ENCODE measurements around the gene LHPP.

Gene LHPP

GRCh38 chr10:124592736-124593430, 131.3 kb downstream of the LHPP start:
- Histone ChIP-seq H3K27ac (replicated peaks) (no peak overlapping the region), H3K4me3 (replicated peaks; ENCODE audit: insufficient read depth, low read length) (no peak overlapping the region), H3K27me3 (ENCODE audit: insufficient read depth, poor library complexity, severe bottlenecking) (no peaks in the 10 kb centered on the region)
- DNase-seq (ENCODE audit: low read depth in 1 of 2, low spot score in 1 of 2), result no peak
- TF ChIP-seq REST (IDR thresholded peaks at IDR 0.05; ENCODE audit: insufficient replicate concordance, low read depth), result no peak
- TF ChIP-seq GABPA (IDR thresholded peaks at IDR 0.05; ENCODE audit: low read depth), result no peak
- TF ChIP-seq SPI1 (IDR thresholded peaks at IDR 0.05; ENCODE audit: borderline replicate concordance, low read depth), result no peak
- no peak for TF ChIP-seq CTCF (IDR thresholded peaks at IDR 0.05; ENCODE audit: insufficient read depth, low read length)
- no peak for TF ChIP-seq POLR2AphosphoS5 (IDR thresholded peaks at IDR 0.05; ENCODE audit: low read depth)

GRCh38 chr10:124593431-124593985, 131.9 kb downstream of the LHPP start:
- TF ChIP-seq CTCF (IDR thresholded peaks at IDR 0.05; ENCODE audit: insufficient read depth, low read length) (no peak), GABPA (IDR thresholded peaks at IDR 0.05; ENCODE audit: low read depth) (no peak), REST (IDR thresholded peaks at IDR 0.05; ENCODE audit: insufficient replicate concordance, low read depth) (no peak), SPI1 (IDR thresholded peaks at IDR 0.05; ENCODE audit: borderline replicate concordance, low read depth) (no peak), POLR2AphosphoS5 (IDR thresholded peaks at IDR 0.05; ENCODE audit: low read depth) (no peak)
- DNase-seq (ENCODE audit: low read depth in 1 of 2, low spot score in 1 of 2), result no peak
- Histone ChIP-seq H3K27me3 (ENCODE audit: insufficient read depth, poor library complexity, severe bottlenecking) (no peaks in the 10 kb centered on the region), H3K27ac (replicated peaks) (no peak overlapping the region), H3K4me3 (replicated peaks; ENCODE audit: insufficient read depth, low read length) (no peak overlapping the region)

GRCh38 chr10:124594240-124594639, 132.6 kb downstream of the LHPP start:
- no peak overlapping the region for H3K4me3 ChIP-seq (replicated peaks; ENCODE audit: insufficient read depth, low read length)
- no peak for DNase-seq (ENCODE audit: low read depth in 1 of 2, low spot score in 1 of 2)
- TF ChIP-seq POLR2AphosphoS5 (IDR thresholded peaks at IDR 0.05; ENCODE audit: low read depth) (no peak), CTCF (IDR thresholded peaks at IDR 0.05; ENCODE audit: insufficient read depth, low read length) (no peak), GABPA (IDR thresholded peaks at IDR 0.05; ENCODE audit: low read depth) (no peak), SPI1 (IDR thresholded peaks at IDR 0.05; ENCODE audit: borderline replicate concordance, low read depth) (no peak), REST (IDR thresholded peaks at IDR 0.05; ENCODE audit: insufficient replicate concordance, low read depth) (no peak)
- H3K27me3 ChIP-seq (ENCODE audit: insufficient read depth, poor library complexity, severe bottlenecking), result no peaks in the 10 kb centered on the region
- no peak overlapping the region for H3K27ac ChIP-seq (replicated peaks)
